Stimulated activated CD8-positive, alpha-beta memory T cell treated with anti-CD3 and anti-CD28 coated beads, Interleukin-15, amount 100 ng/mL, for 1 hour (primary cell): ENCODE measurements around the gene USP31.

Source experiments
- DNase-seq: peaks from one replicate; pipeline ENCODE4 v3.0.0-alpha.2; 2020; ENCODE audit warnings: low read depth

Gene USP31

GRCh38 chr16:23016368-23016767, 132.9 kb downstream of the USP31 start:
- DNase-seq: no peak

GRCh38 chr16:23015580-23015979, 133.7 kb downstream of the USP31 start:
- DNase-seq: no peak

GRCh38 chr16:23014592-23014991, 134.7 kb downstream of the USP31 start:
- no peak for DNase-seq
